Body of pancreas (tissue), 4 donors: ENCODE results near the gene LRP1. TPM values are rescaled to one million over a fixed set of nuclear protein-coding genes. Genes with fewer than 3 reads are reported as not detected.

ENCODE experiments used
- ATAC-seq: fragments of 150-250 bp; one replicate; pipeline ENCODE4 v1.9.1; 2016
- DNase-seq, 4 donors: peaks; one replicate each; pipeline ENCODE4 v3.0.0-alpha.2; 2019
- H3K27ac ChIP-seq, 4 donors: fragments of 200-600 bp; sonication (generic); 1 replicate in 3 of 4; 2 replicates in 1 of 4; pipeline versions ENCODE4 v1.5.1 to v1.6.1; 2016 to 2019; ENCODE audit warnings: mild to moderate bottlenecking in 1 of 4, mixed read lengths in 1 of 4, moderate library complexity in 1 of 4
- H3K27me3 ChIP-seq, 2 donors: fragments of 200-600 bp; sonication (generic); one replicate each; pipeline ENCODE4 v1.6.0; 2016; ENCODE audit warnings: mild to moderate bottlenecking in 1 of 2
- H3K36me3 ChIP-seq, 2 donors: fragments of 200-600 bp; sonication (generic); replicated peaks in 1 of 2; 2 replicates each; pipeline ENCODE4 v1.5.1; 2016; ENCODE audit warnings: low read depth in 2 of 2; ENCODE audit not compliant: insufficient read depth in 1 of 2
- H3K4me1 ChIP-seq: fragments of 200-600 bp; sonication (generic); one replicate; pipeline ENCODE4 v1.6.0; 2016
- H3K4me3 ChIP-seq, 2 donors: fragments of 200-600 bp; sonication (generic); 1 replicate in 1 of 2; 2 replicates in 1 of 2; pipeline ENCODE4 v1.5.1; 2016 to 2019
- H3K9me3 ChIP-seq, 3 donors: fragments of 200-600 bp; sonication (generic); 1 replicate in 2 of 3; 2 replicates in 1 of 3; pipeline ENCODE4 v1.5.1; 2016
- CTCF ChIP-seq, 7 experiments: fragments of 450-650 bp in 4 of 7; fragments of 200-600 bp in 3 of 7; sonication (generic) in 3 of 7; IDR thresholded peaks; one replicate each; pipeline ENCODE4 v1.5.1; 2016 to 2019; ENCODE audit warnings: antibody characterized with exemption in 7 of 7
- POLR2A ChIP-seq, 3 donors: fragments of 450-650 bp; IDR thresholded peaks; one replicate each; pipeline ENCODE4 v1.6.1; 2016; ENCODE audit warnings: antibody characterized with exemption in 3 of 3, mild to moderate bottlenecking in 2 of 3
- WGBS, 2 donors: methylation state at CpG; one replicate each; pipeline ENCODE4 v1.1.5; 2017; 5-methylcytosine and 5-hydroxymethylcytosine counted together
- intact Hi-C: fragments of 100-400 bp; cut with DNase I; formaldehyde crosslinking; loops from one replicate; pipeline ENCODE4 v1.15.1; 2023
- total RNA-seq, 2 donors: library from RNA; depleted of rRNA; stranded (reverse); fragments of >200 nt; gene quantifications; one replicate each; pipeline ENCODE4 v1.1.0, GENCODE V29; 2016

Gene LRP1
- total RNA-seq, 2 donors from 2014 or later, result 61.2 to 162 TPM

- 65 to 84% methylated on average over 11 to 15 of the region's 15 CpGs for WGBS, 2 donors
- intact Hi-C loops, result no loop called here
- Histone ChIP-seq H3K9me3 (no peaks in the 10 kb centered on the region), H3K4me1 (peaks cover 8% of the 10 kb centered on the region), H3K36me3 (peaks cover 0 to 13% of the 10 kb centered on the region in 2 donors), H3K27me3 (no peaks in the 10 kb centered on the region), H3K4me3 (no peak overlapping the region), H3K27ac (peak overlapping the region in 1 of 4 donors; percentile 18)
- peak in 2 of 4 donors; percentile 35 to 52 for DNase-seq
- ATAC-seq, result peak; percentile 9
- TF ChIP-seq POLR2A (IDR thresholded peaks at IDR 0.05), result no peak
- no peak for TF ChIP-seq CTCF (IDR thresholded peaks at IDR 0.05)
Observed at GRCh38 chr12:57101892-57102695, 26.2 kb upstream of the LRP1 start.

- intact Hi-C loops, result no loop called here
- no peak for ATAC-seq
- Histone ChIP-seq H3K27ac (no peak overlapping the region), H3K4me3 (no peak overlapping the region), H3K9me3 (no peaks in the 10 kb centered on the region), H3K4me1 (peaks cover 4% of the 10 kb centered on the region), H3K27me3 (no peaks in the 10 kb centered on the region), H3K36me3 (peaks cover 0 to 11% of the 10 kb centered on the region in 2 donors)
- TF ChIP-seq CTCF (IDR thresholded peaks at IDR 0.05) (no peak), POLR2A (IDR thresholded peaks at IDR 0.05) (no peak)
- no peak for DNase-seq
- 77 to 84% methylated on average over 7 of the region's 7 CpGs for WGBS, 2 donors
Observed at GRCh38 chr12:57103856-57104255, 24.4 kb upstream of the LRP1 start.

- H3K4me1 ChIP-seq, result peaks cover 6% of the 10 kb centered on the region
- 93 to 94% methylated on average over 11 to 12 of the region's 12 CpGs for WGBS, 2 donors
- H3K27ac ChIP-seq, result no peak overlapping the region
- intact Hi-C loops, result no loop called here
- no peak for TF ChIP-seq CTCF (IDR thresholded peaks at IDR 0.05)
- no peak for TF ChIP-seq POLR2A (IDR thresholded peaks at IDR 0.05)
- DNase-seq, result no peak
- no peak overlapping the region for H3K4me3 ChIP-seq
- no peaks in the 10 kb centered on the region for H3K9me3 ChIP-seq
- no peak for ATAC-seq
- H3K27me3 ChIP-seq, result no peaks in the 10 kb centered on the region
- H3K36me3 ChIP-seq, result peaks cover 0 to 11% of the 10 kb centered on the region in 2 donors
Observed at GRCh38 chr12:57104292-57104910, 23.9 kb upstream of the LRP1 start.

- Histone ChIP-seq H3K36me3 (peaks cover 0 to 10% of the 10 kb centered on the region in 2 donors), H3K27me3 (no peaks in the 10 kb centered on the region), H3K9me3 (no peaks in the 10 kb centered on the region), H3K4me3 (no peak overlapping the region), H3K27ac (no peak overlapping the region), H3K4me1 (peaks cover 14% of the 10 kb centered on the region)
- ATAC-seq, result no peak
- no peak for DNase-seq
- TF ChIP-seq POLR2A (IDR thresholded peaks at IDR 0.05) (no peak), CTCF (IDR thresholded peaks at IDR 0.05) (no peak)
- intact Hi-C loops, result loop anchor here (5.0 kb wide), 1 partner anchor 33 kb away; no protein-coding TSS in a partner anchor
- WGBS, 2 donors, result 91 to 98% methylated on average over 8 to 14 of the region's 14 CpGs
Observed at GRCh38 chr12:57105011-57105753, 23.1 kb upstream of the LRP1 start.
